Measurements from ENCODE around the gene PLCH2.
A peak's percentile ranks its signal among the peaks of the same experiment; 100 is the strongest.

PLCH2 gene

GRCh38 chr1:2477791-2478499 lies 1.9 kb downstream of the PLCH2 start:
- no peak for DNase-seq (ENCODE audit: low spot score)

- no peak for DNase-seq (ENCODE audit: low spot score)
Observed at GRCh38 chr1:2479186-2479585, 3.1 kb downstream of the PLCH2 start.

- no peak for DNase-seq (ENCODE audit: low spot score)
Observed at GRCh38 chr1:2479618-2480017, 3.5 kb downstream of the PLCH2 start.

- DNase-seq (ENCODE audit: low spot score) = no peak
Observed at GRCh38 chr1:2480236-2480985, 4.3 kb downstream of the PLCH2 start.

GRCh38 chr1:2480986-2481364 lies 4.9 kb downstream of the PLCH2 start:
- no peak for DNase-seq (ENCODE audit: low spot score)

- no peak for DNase-seq (ENCODE audit: low spot score)
Observed at GRCh38 chr1:2481885-2482284, 5.8 kb downstream of the PLCH2 start.

- DNase-seq (ENCODE audit: low spot score) = no peak
Observed at GRCh38 chr1:2482588-2482987, 6.5 kb downstream of the PLCH2 start.

- DNase-seq (ENCODE audit: low spot score) = no peak
Observed at GRCh38 chr1:2483026-2483425, 6.9 kb downstream of the PLCH2 start.

GRCh38 chr1:2483970-2484369 lies 7.9 kb downstream of the PLCH2 start:
- no peak for DNase-seq (ENCODE audit: low spot score)

- no peak for DNase-seq (ENCODE audit: low spot score)
Observed at GRCh38 chr1:2486041-2486440, 10.0 kb downstream of the PLCH2 start.

GRCh38 chr1:2486558-2486957 lies 10.5 kb downstream of the PLCH2 start:
- no peak for DNase-seq (ENCODE audit: low spot score)

- no peak for DNase-seq (ENCODE audit: low spot score)
Observed at GRCh38 chr1:2488688-2489087, 12.6 kb downstream of the PLCH2 start.

- no peak for DNase-seq (ENCODE audit: low spot score)
Observed at GRCh38 chr1:2489615-2490014, 13.5 kb downstream of the PLCH2 start.

GRCh38 chr1:2492091-2492490 lies 16.0 kb downstream of the PLCH2 start:
- no peak for DNase-seq (ENCODE audit: low spot score)

- no peak for DNase-seq (ENCODE audit: low spot score)
Observed at GRCh38 chr1:2493218-2493617, 17.1 kb downstream of the PLCH2 start.

GRCh38 chr1:2493691-2494322 lies 17.7 kb downstream of the PLCH2 start:
- no peak for DNase-seq (ENCODE audit: low spot score)

GRCh38 chr1:2494323-2494693 lies 18.2 kb downstream of the PLCH2 start:
- peak; percentile 90 for DNase-seq (ENCODE audit: low spot score)

- DNase-seq (ENCODE audit: low spot score) = no peak
Observed at GRCh38 chr1:2495026-2495425, 18.9 kb downstream of the PLCH2 start.

- no peak for DNase-seq (ENCODE audit: low spot score)
Observed at GRCh38 chr1:2495546-2495945, 19.5 kb downstream of the PLCH2 start.

GRCh38 chr1:2496087-2496622 lies 20.1 kb downstream of the PLCH2 start:
- DNase-seq (ENCODE audit: low spot score) = peak; percentile 61

GRCh38 chr1:2496746-2497145 lies 20.7 kb downstream of the PLCH2 start:
- DNase-seq (ENCODE audit: low spot score) = no peak

GRCh38 chr1:2497891-2498290 lies 21.8 kb downstream of the PLCH2 start:
- no peak for DNase-seq (ENCODE audit: low spot score)

GRCh38 chr1:2498648-2499047 lies 22.6 kb downstream of the PLCH2 start:
- no peak for DNase-seq (ENCODE audit: low spot score)
